Measurements from ENCODE around the gene MROH2A. TPM values are rescaled to one million over a fixed set of nuclear protein-coding genes. Genes with fewer than 3 reads are reported as not detected.

MROH2A gene
- total and polyA plus RNA-seq, 9 of the 15 experiments (the other 6 are each of a cell fraction or from before 2014, with no cell fraction given) = 0.03 TPM; not detected in 8

DNA sequence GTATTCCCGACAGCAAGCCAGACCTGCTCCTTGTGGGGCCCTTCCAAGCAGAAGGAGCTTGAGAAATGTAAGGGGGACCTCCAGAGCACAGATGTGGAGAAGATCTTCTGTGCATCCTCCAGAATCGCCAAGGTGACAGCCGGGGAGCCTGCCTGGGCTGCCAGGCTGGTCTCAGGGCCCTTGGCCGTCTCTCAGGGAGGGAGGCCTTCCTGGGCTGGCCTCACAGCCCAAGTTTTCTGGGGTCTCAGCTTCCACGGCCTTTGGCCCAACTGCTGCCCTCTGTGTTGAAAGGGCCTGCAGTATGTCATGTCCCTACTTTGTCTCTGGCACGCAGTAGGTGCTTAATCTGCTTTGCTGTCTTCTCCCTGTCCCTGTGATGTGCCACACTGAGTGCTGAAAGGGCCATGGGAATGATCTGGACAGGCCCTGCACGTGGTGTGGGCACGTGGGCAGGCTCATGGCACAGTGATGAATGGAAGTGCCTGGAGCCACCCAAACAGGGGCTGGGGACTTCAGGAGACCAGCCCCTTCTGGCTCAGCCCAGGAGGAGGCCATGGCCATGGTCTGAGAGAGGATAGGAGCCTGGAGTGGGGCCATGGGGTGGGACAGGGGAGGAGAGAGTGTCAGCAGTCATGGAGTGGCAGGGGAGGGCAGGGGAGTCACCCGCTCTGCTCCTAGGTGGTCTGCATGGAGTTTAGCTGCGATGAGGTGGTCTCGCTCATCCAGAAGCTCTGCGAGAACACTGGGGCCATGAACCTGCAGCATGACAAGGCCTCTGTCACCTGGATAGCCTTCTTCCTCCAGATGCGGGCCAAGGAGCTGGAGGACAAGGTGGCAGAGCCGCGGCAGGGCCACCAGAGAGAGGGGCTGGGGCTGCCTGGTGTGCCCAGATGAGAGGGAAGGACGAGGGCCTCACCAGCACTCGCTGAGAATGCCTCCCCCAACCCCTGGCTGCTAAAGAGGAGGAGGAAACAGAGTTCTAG, 40.8 kb downstream of the MROH2A start (continued):
- no peak for TF ChIP-seq RBM17 (IDR thresholded peaks at IDR 0.05; ENCODE audit: borderline replicate concordance, low read depth, low read length)
- no peak for TF ChIP-seq FOS (IDR thresholded peaks at IDR 0.05; ENCODE audit: extremely low read depth, insufficient read length)
- TF ChIP-seq, protein P1, sequence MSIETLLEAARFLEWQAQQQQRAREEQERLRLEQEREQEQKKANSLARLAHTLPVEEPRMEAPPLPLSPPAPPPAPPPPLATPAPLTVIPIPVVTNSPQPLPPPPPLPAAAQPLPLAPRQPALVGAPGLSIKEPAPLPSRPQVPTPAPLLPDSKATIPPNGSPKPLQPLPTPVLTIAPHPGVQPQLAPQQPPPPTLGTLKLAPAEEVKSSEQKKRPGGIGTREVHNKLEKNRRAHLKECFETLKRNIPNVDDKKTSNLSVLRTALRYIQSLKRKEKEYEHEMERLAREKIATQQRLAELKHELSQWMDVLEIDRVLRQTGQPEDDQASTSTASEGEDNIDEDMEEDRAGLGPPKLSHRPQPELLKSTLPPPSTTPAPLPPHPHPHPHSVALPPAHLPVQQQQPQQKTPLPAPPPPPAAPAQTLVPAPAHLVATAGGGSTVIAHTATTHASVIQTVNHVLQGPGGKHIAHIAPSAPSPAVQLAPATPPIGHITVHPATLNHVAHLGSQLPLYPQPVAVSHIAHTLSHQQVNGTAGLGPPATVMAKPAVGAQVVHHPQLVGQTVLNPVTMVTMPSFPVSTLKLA (conservative IDR thresholded peaks at IDR 0.05) = no peak
- no peak for TF ChIP-seq STAT5A (IDR thresholded peaks at IDR 0.05; ENCODE audit: borderline replicate concordance, low read length)
- TF ChIP-seq, protein P2, sequence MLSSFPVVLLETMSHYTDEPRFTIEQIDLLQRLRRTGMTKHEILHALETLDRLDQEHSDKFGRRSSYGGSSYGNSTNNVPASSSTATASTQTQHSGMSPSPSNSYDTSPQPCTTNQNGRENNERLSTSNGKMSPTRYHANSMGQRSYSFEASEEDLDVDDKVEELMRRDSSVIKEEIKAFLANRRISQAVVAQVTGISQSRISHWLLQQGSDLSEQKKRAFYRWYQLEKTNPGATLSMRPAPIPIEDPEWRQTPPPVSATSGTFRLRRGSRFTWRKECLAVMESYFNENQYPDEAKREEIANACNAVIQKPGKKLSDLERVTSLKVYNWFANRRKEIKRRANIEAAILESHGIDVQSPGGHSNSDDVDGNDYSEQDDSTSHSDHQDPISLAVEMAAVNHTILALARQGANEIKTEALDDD (IDR thresholded peaks at IDR 0.05) = no peak
- TF ChIP-seq RBM34 (IDR thresholded peaks at IDR 0.05; ENCODE audit: borderline replicate concordance, insufficient read depth, low read length) = no peak
- no peak for TF ChIP-seq SREBF1 (IDR thresholded peaks at IDR 0.05; ENCODE audit: borderline replicate concordance, low read depth, low read length)
- TF ChIP-seq HSF4 (CRISPR knock-in tag; IDR thresholded peaks at IDR 0.05; ENCODE audit: borderline replicate concordance) = no peak
